ENCODE results near the gene PPP2R2D. TPM values are rescaled to one million over a fixed set of nuclear protein-coding genes. Genes with fewer than 3 reads are reported as not detected.

Gene PPP2R2D
- total RNA-seq, 4 donors from 2014 or later, result 18.6 to 27.5 (median 22.1) TPM

DNA sequence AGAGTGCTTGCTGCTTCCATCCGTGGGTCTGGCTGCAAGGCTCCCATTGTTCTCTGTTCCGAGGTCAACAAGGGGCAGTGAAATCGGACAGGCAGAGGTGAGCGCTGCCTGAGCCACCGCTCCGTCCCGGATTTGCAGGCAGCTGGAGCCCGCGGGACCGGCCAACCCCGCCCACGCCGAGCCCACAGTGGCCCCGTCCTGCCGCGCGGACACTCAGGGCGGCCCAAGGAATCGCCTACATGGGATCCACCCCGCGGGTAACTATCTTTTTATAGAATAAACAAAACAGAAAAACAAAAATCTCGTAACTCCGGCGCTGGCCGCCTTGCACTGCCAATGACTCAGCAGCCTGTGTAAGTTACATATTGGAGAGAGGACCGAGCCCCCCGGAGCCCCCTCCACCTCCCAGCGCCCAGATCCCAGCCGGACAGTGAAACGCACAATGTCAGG lies 79.0 kb downstream of the PPP2R2D start:
- intact Hi-C loops (cut with DNase I), result no loop called here
- H3K27ac ChIP-seq, result peak overlapping the region in 2 of 4 donors; percentile 5 to 29
- no peak for DNase-seq

DNA sequence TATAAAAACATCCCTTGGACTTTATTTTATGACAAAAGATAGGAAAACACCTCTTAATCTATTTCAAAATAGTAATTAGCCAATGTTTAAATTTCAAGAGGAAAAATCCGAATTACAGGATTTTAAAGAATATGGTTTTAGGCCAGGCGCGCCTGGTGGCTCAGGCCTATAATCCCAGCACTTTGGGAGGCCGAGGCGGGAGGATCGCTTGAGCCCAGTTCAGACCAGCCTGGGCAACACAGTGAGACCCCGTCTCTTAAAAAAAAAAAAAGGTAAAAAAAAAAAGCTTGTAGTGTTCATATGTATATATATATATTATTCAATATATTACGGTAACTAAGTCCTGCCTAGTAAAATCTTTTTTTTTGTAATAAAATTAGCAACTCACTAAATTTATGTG lies 79.5 kb downstream of the PPP2R2D start:
- TF ChIP-seq, protein P1, sequence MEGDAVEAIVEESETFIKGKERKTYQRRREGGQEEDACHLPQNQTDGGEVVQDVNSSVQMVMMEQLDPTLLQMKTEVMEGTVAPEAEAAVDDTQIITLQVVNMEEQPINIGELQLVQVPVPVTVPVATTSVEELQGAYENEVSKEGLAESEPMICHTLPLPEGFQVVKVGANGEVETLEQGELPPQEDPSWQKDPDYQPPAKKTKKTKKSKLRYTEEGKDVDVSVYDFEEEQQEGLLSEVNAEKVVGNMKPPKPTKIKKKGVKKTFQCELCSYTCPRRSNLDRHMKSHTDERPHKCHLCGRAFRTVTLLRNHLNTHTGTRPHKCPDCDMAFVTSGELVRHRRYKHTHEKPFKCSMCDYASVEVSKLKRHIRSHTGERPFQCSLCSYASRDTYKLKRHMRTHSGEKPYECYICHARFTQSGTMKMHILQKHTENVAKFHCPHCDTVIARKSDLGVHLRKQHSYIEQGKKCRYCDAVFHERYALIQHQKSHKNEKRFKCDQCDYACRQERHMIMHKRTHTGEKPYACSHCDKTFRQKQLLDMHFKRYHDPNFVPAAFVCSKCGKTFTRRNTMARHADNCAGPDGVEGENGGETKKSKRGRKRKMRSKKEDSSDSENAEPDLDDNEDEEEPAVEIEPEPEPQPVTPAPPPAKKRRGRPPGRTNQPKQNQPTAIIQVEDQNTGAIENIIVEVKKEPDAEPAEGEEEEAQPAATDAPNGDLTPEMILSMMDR (IDR thresholded peaks at IDR 0.05), result no peak
- no peak for TF ChIP-seq POLR2A (IDR thresholded peaks at IDR 0.05)
- peaks cover 4 to 52% (median 5%) of the 10 kb centered on the region in 3 donors for H3K4me1 ChIP-seq
- H3K9me3 ChIP-seq, result no peaks in the 10 kb centered on the region
- peak overlapping the region in 3 of 4 donors; percentile 70 to 77 (median 76) for H3K4me3 ChIP-seq
- intact Hi-C loops (cut with DNase I), result no loop called here
- peaks cover 0 to 33% (median 0%) of the 10 kb centered on the region in 4 donors for H3K27me3 ChIP-seq
- peaks cover 0 to 5% (median 0%) of the 10 kb centered on the region in 3 donors for H3K36me3 ChIP-seq
- WGBS, 2 donors, result 78 to 87% methylated on average over 8 of the region's 8 CpGs
- no peak for DNase-seq
- H3K27ac ChIP-seq, result peak overlapping the region in 1 of 4 donors; percentile 29

More for the DNA sequence above, 79.0 kb downstream of the PPP2R2D start:
- no peak for TF ChIP-seq POLR2A (IDR thresholded peaks at IDR 0.05)
- TF ChIP-seq, protein P1 (IDR thresholded peaks at IDR 0.05), result no peak
- WGBS, 2 donors, result 11 to 36% methylated on average over 10 to 25 of the region's 30 CpGs
- H3K27me3 ChIP-seq, result peaks cover 0 to 33% (median 0%) of the 10 kb centered on the region in 4 donors
- peaks cover 4 to 52% (median 5%) of the 10 kb centered on the region in 3 donors for H3K4me1 ChIP-seq
- H3K4me3 ChIP-seq, result peak overlapping the region; percentile 2 to 77 (median 73)
- H3K9me3 ChIP-seq, result no peaks in the 10 kb centered on the region
- peaks cover 0 to 5% (median 0%) of the 10 kb centered on the region in 3 donors for H3K36me3 ChIP-seq

- DNase-seq, result no peak
- peak overlapping the region; percentile 70 to 78 (median 76) for H3K4me3 ChIP-seq
- H3K9me3 ChIP-seq, result no peaks in the 10 kb centered on the region
- peak overlapping the region; percentile 62 to 88 (median 76) for H3K27ac ChIP-seq
- intact Hi-C loops (cut with DNase I), result no loop called here
- H3K36me3 ChIP-seq, result peaks cover 0 to 5% (median 0%) of the 10 kb centered on the region in 3 donors
- TF ChIP-seq, protein P1 (IDR thresholded peaks at IDR 0.05), result no peak
- no peak for TF ChIP-seq POLR2A (IDR thresholded peaks at IDR 0.05)
- 10 to 17% methylated on average over 6 to 17 of the region's 31 CpGs for WGBS, 2 donors
- H3K4me1 ChIP-seq, result peaks cover 4 to 52% (median 5%) of the 10 kb centered on the region in 3 donors
- peaks cover 0 to 33% (median 0%) of the 10 kb centered on the region in 4 donors for H3K27me3 ChIP-seq
Measured at GRCh38 chr10:131980761-131981428, 80.1 kb downstream of the PPP2R2D start.

- Histone ChIP-seq H3K9me3 (no peaks in the 10 kb centered on the region), H3K27me3 (peaks cover 0 to 33% (median 0%) of the 10 kb centered on the region in 4 donors), H3K4me1 (peaks cover 4 to 52% (median 5%) of the 10 kb centered on the region in 3 donors), H3K36me3 (peaks cover 0 to 5% (median 0%) of the 10 kb centered on the region in 3 donors), H3K4me3 (peak within 1 kb of the TSS; percentile 70 to 78 (median 76)), H3K27ac (peak within 1 kb of the TSS; percentile 62 to 88 (median 76))
- intact Hi-C loops (cut with DNase I), result no loop called here
- TF ChIP-seq, protein P1 (IDR thresholded peaks at IDR 0.05), result peak in 3 of 6 experiments; percentile 2 to 24 (median 8)
- peak in 2 of 4 donors; percentile 93 for TF ChIP-seq POLR2A (IDR thresholded peaks at IDR 0.05)
- peak; percentile 30 for DNase-seq
- WGBS, 2 donors, result no CpG with 5 or more reads among the region's 100 CpGs
Measured at GRCh38 chr10:131981429-131982184, 80.8 kb downstream of the PPP2R2D start, which contains the start of gene BNIP3. Gene BNIP3, minus strand, starts transcription at chr10:131981923. Its CDS starts 117 bp downstream, at chr10:131981806.
